Putamen (tissue), 1 donor: ENCODE results near the gene INSC.
"Not testable (repeated sequence)": the region's sequence is repeated elsewhere in the genome, so short reads cannot be mapped to it uniquely, and the experiment has no call there.

Experiments used
- DNase-seq: peaks from one replicate; pipeline ENCODE4 v3.0.0-alpha.2; 2016; ENCODE audit warnings: low spot score

Gene INSC, protein sequence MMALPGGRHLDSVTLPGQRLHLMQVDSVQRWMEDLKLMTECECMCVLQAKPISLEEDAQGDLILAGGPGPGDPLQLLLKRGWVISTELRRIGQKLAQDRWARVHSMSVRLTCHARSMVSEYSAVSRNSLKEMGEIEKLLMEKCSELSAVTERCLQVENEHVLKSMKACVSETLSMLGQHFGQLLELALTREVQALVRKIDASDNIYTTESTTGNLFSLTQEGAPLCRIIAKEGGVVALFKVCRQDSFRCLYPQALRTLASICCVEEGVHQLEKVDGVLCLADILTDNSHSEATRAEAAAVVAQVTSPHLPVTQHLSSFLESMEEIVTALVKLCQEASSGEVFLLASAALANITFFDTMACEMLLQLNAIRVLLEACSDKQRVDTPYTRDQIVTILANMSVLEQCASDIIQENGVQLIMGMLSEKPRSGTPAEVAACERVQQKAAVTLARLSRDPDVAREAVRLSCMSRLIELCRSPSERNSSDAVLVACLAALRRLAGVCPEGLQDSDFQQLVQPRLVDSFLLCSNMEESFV

GRCh38 chr11:15114501-15115475 is at the start of gene INSC:
Gene INSC (plus strand): TSS chr11:15114923. CDS start chr11:15149175, 34,252 bp downstream.
- no peak for DNase-seq

DNA sequence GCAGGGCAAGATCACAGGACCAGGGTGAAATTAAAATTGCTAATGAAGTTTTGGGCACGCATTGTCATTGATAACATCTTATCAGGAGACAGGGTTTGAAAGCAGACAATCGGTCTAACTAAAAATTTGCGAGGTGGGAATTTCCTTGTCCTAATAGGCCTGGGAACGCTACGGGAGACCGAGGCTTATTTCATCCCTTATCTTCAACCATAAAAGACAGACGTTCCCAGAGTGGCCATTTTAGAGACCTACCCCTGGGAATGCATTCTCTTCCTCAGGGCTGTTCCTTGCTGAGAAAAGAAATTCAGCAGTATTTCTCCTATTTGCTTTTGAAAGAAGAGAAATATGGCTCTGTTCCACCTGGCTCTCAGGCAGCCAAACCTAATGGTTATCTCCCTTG is 45.0 kb upstream of the INSC start:
- DNase-seq = not testable (repeated sequence)

- DNase-seq = no peak
Observed at GRCh38 chr11:15071556-15072255, 43.0 kb upstream of the INSC start.

DNA sequence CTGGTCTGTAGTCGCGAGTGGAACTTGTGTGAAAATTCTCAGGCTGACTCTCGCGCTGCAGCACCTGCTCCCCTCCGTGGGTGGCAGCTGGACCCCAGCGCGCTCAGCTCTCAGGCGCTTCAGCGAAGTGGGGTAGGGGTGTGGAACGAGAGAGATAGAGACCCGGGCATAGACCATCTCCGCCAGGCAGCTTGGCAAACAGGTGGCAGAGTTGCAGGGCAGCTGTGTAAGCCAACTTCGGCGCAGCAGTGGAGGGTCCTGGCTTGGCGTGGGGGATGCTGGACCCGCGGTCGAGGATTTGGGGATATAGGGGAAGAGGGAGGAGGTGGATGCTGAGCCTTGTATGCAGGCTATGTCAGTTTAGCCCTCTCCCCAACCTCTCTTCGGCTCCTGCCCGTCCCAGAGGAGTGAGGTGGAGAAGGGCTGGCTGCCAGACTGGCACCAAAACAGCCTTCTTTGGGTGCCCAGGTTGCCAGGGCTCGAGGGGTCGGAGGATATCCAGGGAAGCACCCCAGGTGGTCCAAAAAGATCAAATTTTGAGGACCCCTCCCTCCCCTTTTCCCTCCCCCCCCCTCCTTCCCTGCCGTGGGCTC is 42.1 kb upstream of the INSC start:
- DNase-seq = no peak

GRCh38 chr11:15073361-15074205 is 41.1 kb upstream of the INSC start, which contains the start of gene CALCB:
Gene CALCB (plus strand): TSS chr11:15073593. CDS start chr11:15074719, 1,126 bp downstream.
- DNase-seq = no peak

- peak; percentile 36 for DNase-seq
Observed at GRCh38 chr11:15074206-15075161, 40.2 kb upstream of the INSC start.

DNA sequence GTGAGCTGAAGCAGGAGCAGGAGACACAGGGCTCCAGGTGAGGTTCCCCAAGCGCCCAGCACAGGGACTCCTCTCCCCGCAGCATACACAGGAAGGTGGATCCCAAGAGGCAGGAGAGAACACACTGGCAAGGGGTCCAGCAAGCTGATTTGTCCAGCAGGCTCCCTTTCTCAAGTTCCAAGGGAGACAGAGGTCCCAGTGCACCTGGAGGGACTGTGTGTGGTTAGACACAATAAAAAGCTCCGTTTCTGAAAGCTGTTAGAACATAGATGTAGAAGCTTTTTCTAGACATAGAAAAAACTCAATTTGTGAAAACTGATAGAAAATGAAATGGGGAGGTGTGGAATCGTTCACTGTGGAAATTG is 39.6 kb upstream of the INSC start:
- no peak for DNase-seq

DNA sequence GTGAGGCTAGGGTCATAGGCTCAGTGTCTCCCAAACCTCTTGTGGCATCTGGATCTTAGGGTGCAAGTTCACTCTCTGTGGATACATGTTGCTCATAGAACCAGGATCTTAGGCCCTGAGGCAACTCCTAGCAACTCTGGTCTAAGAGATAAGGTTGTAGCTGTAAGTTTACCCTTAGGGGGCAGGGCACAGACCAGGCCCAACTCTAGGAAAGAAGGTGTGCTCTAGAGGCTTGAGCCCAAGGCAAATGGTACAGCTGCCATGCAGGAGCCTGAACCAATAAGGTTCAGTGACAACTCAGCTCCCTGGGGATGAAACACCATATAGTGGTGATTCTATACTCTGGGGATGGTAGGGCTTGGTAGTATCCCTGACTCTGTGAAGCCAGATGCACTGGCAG is 23.5 kb upstream of the INSC start:
- no peak for DNase-seq

DNA sequence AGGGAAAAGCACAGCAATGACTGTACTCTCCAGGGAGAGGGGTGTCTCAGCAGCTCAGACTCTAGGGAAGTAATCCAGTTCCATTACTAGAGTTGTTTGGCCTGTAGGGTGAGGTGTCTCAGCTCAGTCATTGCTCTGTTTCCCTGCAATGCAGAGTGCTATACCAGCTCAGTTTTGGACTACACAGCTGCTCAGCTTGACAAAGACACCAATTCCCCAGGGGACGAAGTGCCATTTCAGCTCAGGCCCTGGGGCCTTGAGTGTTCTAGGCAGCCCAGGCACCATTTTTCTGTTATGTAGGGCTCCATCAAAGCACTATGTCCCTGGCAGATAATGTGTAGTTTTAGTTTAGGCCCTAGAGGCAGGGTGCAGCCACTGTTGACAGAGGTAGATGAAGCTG is 23.1 kb upstream of the INSC start:
- no peak for DNase-seq

DNA sequence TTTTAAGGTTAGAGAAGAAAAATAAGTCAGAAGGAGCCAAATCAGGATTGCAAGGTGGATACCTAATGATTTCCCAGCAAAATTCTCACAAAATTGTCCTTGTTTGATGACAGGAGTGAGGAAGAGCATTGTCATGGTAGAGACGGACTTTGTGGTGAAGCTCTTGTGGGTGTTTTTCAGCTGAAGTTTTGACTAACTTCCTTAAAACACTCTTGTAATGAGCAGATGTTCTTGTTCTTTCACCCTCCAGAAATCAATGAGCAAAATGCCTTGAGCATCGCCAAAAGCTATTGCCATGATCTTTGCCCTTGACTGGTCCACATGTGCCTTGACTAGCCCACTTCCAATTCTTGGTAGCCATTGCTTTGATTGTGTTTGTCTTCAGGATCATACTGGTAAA is 21.3 kb upstream of the INSC start:
- DNase-seq = no peak

- DNase-seq = no peak
Observed at GRCh38 chr11:15095736-15096228, 18.9 kb upstream of the INSC start.

DNA sequence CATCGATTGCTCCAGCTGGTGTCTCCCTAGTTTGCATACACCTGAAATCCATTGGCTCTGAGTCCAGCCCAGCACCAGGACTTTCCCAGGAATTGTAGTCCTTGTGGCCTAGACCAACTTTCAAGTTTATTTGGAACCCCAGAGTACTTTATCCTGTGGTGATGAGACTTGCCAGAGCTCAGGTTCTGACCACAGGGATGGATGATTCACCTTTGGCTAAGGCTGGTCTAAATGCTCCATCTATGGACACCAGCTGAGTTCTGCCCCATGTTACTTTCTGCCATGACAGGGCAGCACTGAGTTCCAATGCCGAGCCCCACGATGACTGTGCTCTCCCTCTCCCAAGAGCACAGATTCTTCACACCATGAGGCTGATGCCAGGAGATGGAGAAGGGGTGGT is 17.3 kb upstream of the INSC start:
- DNase-seq = no peak

- no peak for DNase-seq
Observed at GRCh38 chr11:15099267-15099666, 15.5 kb upstream of the INSC start.

- peak; percentile 45 for DNase-seq
Observed at GRCh38 chr11:15101072-15101709, 13.5 kb upstream of the INSC start.

GRCh38 chr11:15104166-15104565 is 10.6 kb upstream of the INSC start:
- DNase-seq = no peak

GRCh38 chr11:15106201-15106965 is 8.3 kb upstream of the INSC start:
- no peak for DNase-seq

- DNase-seq = no peak
Observed at GRCh38 chr11:15107730-15108515, 6.8 kb upstream of the INSC start.
